Smooth muscle cell (in vitro differentiated cells): ENCODE data around the gene SPAG4. TPM values are rescaled to one million over a fixed set of nuclear protein-coding genes. Genes with fewer than 3 reads are reported as not detected.
A peak's percentile ranks its signal among the peaks of the same experiment; 100 is the strongest.

Experiments used
- DNase-seq: peaks from one replicate; lab custom pipeline; 2025; ENCODE audit not compliant: unreplicated experiment; lab: John Stamatoyannopoulos, UW
- H2AFZ ChIP-seq: fragments of 200-600 bp; sonication (generic); 2 replicates; pipeline ENCODE4 v1.6.0; 2016; ENCODE audit warnings: antibody characterized with exemption, low read depth, mild to moderate bottlenecking
- H3F3A ChIP-seq: fragments of 200-600 bp; sonication (generic); 2 replicates; pipeline ENCODE4 v1.6.0; 2017; ENCODE audit warnings: antibody characterized with exemption, low read depth
- H3K27ac ChIP-seq: fragments of 200-600 bp; sonication (generic); 2 replicates; pipeline ENCODE4 v1.5.1; 2016; ENCODE audit warnings: low read depth, mild to moderate bottlenecking
- H3K27me3 ChIP-seq: fragments of 200-600 bp; sonication (generic); 2 replicates; pipeline ENCODE4 v1.6.1; 2016; ENCODE audit warnings: low read depth, mild to moderate bottlenecking
- H3K36me3 ChIP-seq: fragments of 200-600 bp; sonication (generic); 2 replicates; pipeline ENCODE4 v1.5.1; 2016; ENCODE audit warnings: low read depth
- H3K4me1 ChIP-seq: fragments of 200-600 bp; sonication (generic); 2 replicates; pipeline ENCODE4 v1.5.1; 2016; ENCODE audit warnings: low read depth
- H3K4me2 ChIP-seq: fragments of 200-600 bp; sonication (generic); 2 replicates; pipeline ENCODE4 v1.6.0; 2016; ENCODE audit warnings: mild to moderate bottlenecking
- H3K4me3 ChIP-seq: fragments of 200-600 bp; sonication (generic); 2 replicates; pipeline ENCODE4 v1.5.1; 2016; ENCODE audit warnings: mild to moderate bottlenecking
- H3K79me2 ChIP-seq: fragments of 200-600 bp; sonication (generic); 2 replicates; pipeline ENCODE4 v1.6.0; 2016; ENCODE audit warnings: low read depth, mild to moderate bottlenecking
- H3K9ac ChIP-seq: fragments of 200-600 bp; sonication (generic); 2 replicates; pipeline ENCODE4 v1.6.0; 2016; ENCODE audit warnings: low read depth
- H3K9me3 ChIP-seq: fragments of 200-600 bp; sonication (generic); replicated peaks from 2 replicates; pipeline ENCODE4 v1.5.1; 2016; ENCODE audit warnings: low read depth
- H4K20me1 ChIP-seq: fragments of 200-600 bp; sonication (generic); 2 replicates; pipeline ENCODE4 v1.6.0; 2016; ENCODE audit warnings: low read depth
- CTCF ChIP-seq: fragments of 200-600 bp; sonication (generic); IDR thresholded peaks from 2 replicates; pipeline ENCODE4 v1.5.1; 2017; ENCODE audit warnings: borderline replicate concordance, mild to moderate bottlenecking, antibody characterized with exemption; ENCODE audit not compliant: insufficient read depth, poor library complexity, severe bottlenecking
- WGBS: methylation state at CpG from one replicate; pipeline ENCODE4 v1.1.7; 2016; ENCODE audit warnings: low lambda C conversion rate; 5-methylcytosine and 5-hydroxymethylcytosine counted together
- polyA plus RNA-seq: library from polyadenylated mRNA; unstranded; fragments of >200 nt; fragmentation: Nextera tagmentation; extraction: Ambion mirVana; gene quantifications from 2 replicates; pipeline ENCODE4 v1.2.1, GENCODE V29; 2016
- total RNA-seq: library from RNA; depleted of rRNA; stranded (reverse); fragments of >200 nt; gene quantifications from 2 replicates; pipeline ENCODE4 v1.2.3, GENCODE V29; 2014

SPAG4 gene
- total and polyA plus RNA-seq, 2 experiments from 2014 or later = 9.3 to 27.6 TPM

GRCh38 chr20:35602851-35603495 lies 12.7 kb upstream of the SPAG4 start:
- Histone ChIP-seq H3K27ac (no peak overlapping the region), H4K20me1 (no peaks in the 10 kb centered on the region), H3K9me3 (no peaks in the 10 kb centered on the region), H3F3A (no peaks in the 10 kb centered on the region), H3K4me2 (no peak overlapping the region), H3K9ac (no peak overlapping the region), H3K4me1 (peaks cover 8% of the 10 kb centered on the region), H3K79me2 (no peaks in the 10 kb centered on the region), H2AFZ (no peak overlapping the region), H3K27me3 (peaks cover 51% of the 10 kb centered on the region), H3K36me3 (no peaks in the 10 kb centered on the region), H3K4me3 (no peak overlapping the region)
- TF ChIP-seq CTCF = no peak
- whole genome bisulfite sequencing = 92% methylated on average over 15 of the region's 15 CpGs
- DNase-seq = no peak

- DNase-seq = no peak
- Histone ChIP-seq H3K79me2 (no peaks in the 10 kb centered on the region), H3K9me3 (no peaks in the 10 kb centered on the region), H3K4me1 (peaks cover 8% of the 10 kb centered on the region), H4K20me1 (no peaks in the 10 kb centered on the region), H3F3A (no peaks in the 10 kb centered on the region), H3K27me3 (peaks cover 44% of the 10 kb centered on the region), H3K4me3 (no peak overlapping the region), H3K27ac (no peak overlapping the region), H2AFZ (no peak overlapping the region), H3K9ac (no peak overlapping the region), H3K4me2 (no peak overlapping the region), H3K36me3 (no peaks in the 10 kb centered on the region)
- TF ChIP-seq CTCF = no peak
- WGBS = 95% methylated on average over 11 of the region's 11 CpGs
These were observed 11.8 kb upstream of the SPAG4 start for GRCh38 chr20:35603695-35604448.

- WGBS = 48% methylated on average over 4 of the region's 4 CpGs
These were observed 11.2 kb upstream of the SPAG4 start for GRCh38 chr20:35604449-35604747.

More at GRCh38 chr20:35604449-35604747, 11.2 kb upstream of the SPAG4 start:
- peak; percentile 17 for TF ChIP-seq CTCF
- no peak overlapping the region for H3K4me2 ChIP-seq
- H3K79me2 ChIP-seq = no peaks in the 10 kb centered on the region
- DNase-seq = no peak
- H3F3A ChIP-seq = no peaks in the 10 kb centered on the region
- H3K9ac ChIP-seq = no peak overlapping the region
- H3K4me3 ChIP-seq = no peak overlapping the region
- H2AFZ ChIP-seq = no peak overlapping the region
- peaks cover 8% of the 10 kb centered on the region for H3K4me1 ChIP-seq
- no peak overlapping the region for H3K27ac ChIP-seq
- no peaks in the 10 kb centered on the region for H4K20me1 ChIP-seq
- H3K36me3 ChIP-seq = no peaks in the 10 kb centered on the region
- H3K9me3 ChIP-seq = no peaks in the 10 kb centered on the region
- H3K27me3 ChIP-seq = peaks cover 38% of the 10 kb centered on the region
